22Rv1 (cell line): ENCODE measurements around the gene HOOK2.

Source experiments
- ZFX ChIP-seq: fragments of 450-650 bp; IDR thresholded peaks from 2 replicates; pipeline ENCODE4 v1.6.1; 2017; ENCODE audit warnings: antibody characterized with exemption, borderline replicate concordance
- TF ChIP-seq, protein P1 (sequence below): fragments of 450-650 bp; IDR thresholded peaks from 2 replicates; pipeline ENCODE4 v1.5.1; 2017; ENCODE audit warnings: mild to moderate bottlenecking

DNA sequence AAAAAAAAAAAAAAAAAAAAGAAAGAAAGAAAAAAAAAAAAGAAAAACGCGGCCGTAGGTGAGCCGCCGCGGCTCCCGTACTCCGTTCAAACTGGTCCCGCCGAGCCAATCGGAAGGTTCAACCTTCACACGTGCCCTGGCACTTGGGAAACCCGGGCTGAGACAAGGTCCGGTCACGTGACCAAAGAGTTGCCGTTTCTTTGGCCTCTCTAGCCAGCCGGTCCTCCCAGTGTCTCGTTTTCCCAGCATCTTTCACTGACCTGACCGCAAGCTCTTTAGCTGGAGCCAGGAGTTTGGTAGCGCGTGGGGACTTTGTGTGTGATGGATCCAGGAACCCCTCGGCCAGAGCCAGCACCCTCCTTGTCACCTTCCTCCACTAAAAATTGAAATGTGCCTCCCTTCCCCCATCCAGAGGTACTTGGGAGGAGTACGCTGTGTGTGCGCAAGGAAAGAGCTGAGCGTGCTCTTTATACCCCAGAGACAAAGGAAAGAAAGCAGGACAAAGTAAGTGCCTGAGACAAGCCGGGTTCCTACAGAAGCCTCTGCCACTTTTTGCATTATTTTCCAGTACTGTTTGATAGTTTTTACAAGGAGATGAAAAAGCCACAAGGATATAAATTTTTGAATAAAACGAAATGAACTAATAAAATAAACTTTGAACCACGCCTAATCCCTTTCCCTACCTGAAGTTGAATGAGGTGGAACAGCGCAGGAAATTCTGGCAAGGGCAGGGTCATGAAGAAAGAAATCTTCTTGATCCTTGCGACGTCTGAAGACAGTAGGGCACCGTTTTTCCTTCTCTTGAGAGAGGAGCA, 52.6 kb downstream of the HOOK2 start:
- TF ChIP-seq, protein P1, sequence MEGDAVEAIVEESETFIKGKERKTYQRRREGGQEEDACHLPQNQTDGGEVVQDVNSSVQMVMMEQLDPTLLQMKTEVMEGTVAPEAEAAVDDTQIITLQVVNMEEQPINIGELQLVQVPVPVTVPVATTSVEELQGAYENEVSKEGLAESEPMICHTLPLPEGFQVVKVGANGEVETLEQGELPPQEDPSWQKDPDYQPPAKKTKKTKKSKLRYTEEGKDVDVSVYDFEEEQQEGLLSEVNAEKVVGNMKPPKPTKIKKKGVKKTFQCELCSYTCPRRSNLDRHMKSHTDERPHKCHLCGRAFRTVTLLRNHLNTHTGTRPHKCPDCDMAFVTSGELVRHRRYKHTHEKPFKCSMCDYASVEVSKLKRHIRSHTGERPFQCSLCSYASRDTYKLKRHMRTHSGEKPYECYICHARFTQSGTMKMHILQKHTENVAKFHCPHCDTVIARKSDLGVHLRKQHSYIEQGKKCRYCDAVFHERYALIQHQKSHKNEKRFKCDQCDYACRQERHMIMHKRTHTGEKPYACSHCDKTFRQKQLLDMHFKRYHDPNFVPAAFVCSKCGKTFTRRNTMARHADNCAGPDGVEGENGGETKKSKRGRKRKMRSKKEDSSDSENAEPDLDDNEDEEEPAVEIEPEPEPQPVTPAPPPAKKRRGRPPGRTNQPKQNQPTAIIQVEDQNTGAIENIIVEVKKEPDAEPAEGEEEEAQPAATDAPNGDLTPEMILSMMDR = no peak
- TF ChIP-seq ZFX = no peak
